ENCODE results near the gene CFLAR. TPM values are rescaled to one million over a fixed set of nuclear protein-coding genes. Genes with fewer than 3 reads are reported as not detected.

Gene CFLAR
- total and polyA plus RNA-seq, 9 of the 15 experiments (the other 6 are each of a cell fraction or from before 2014, with no cell fraction given): 27.5 to 102 (median 54.0) TPM

DNA sequence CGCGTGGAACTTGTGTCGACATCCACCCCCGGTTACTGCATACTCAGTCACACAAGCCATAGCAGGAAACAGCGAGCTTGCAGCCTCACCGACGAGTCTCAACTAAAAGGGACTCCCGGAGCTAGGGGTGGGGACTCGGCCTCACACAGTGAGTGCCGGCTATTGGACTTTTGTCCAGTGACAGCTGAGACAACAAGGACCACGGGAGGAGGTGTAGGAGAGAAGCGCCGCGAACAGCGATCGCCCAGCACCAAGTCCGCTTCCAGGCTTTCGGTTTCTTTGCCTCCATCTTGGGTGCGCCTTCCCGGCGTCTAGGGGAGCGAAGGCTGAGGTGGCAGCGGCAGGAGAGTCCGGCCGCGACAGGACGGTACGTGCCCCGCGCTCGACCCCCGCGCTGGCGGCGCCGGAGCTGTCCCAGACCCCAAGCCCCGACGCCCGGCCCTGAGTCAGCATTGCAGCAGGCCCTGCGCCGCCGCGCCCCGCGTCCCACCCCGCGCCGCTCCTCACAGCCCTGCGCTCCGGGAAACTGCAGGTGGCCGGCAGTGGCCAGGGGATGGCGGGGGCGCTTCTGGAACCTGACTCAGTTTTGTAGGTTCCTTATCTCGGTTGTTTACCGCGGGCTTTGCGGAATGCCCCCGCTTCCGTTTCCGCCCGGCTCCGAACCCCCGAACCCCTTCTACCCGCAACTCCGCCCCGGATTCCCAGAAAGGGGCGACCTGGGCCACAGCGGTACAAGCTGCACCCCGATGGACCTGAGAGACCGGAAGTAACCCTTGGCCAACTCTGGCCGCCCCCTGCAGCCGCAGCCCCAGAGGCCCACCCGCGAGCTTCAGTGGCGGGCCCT is at the start of gene CFLAR (continued):
- TF ChIP-seq NRF1 (conservative IDR thresholded peaks at IDR 0.05 in 1 of 2, IDR thresholded peaks at IDR 0.05 in 1 of 2): peak; percentile 63 to 69; a peak in 3 of 4 replicates
- TF ChIP-seq POLR2A (conservative IDR thresholded peaks at IDR 0.05): peak; percentile 73
- TF ChIP-seq NONO (IDR thresholded peaks at IDR 0.05; ENCODE audit: low read depth in 2 of 2, low read length in 1 of 2): peak in 1 of 2 experiments; percentile 62; a peak in 1 of 4 replicates
- TF ChIP-seq ELF2 (CRISPR knock-in tag; IDR thresholded peaks at IDR 0.05): peak; percentile 58; the same call in 1 of the 2 replicates
- no peak for TF ChIP-seq ZKSCAN3 (CRISPR knock-in tag; IDR thresholded peaks at IDR 0.05)
- peak; percentile 67 for TF ChIP-seq CXXC5 (CRISPR knock-in tag; IDR thresholded peaks at IDR 0.05)
- peak; percentile 42 for TF ChIP-seq ZNF592 (IDR thresholded peaks at IDR 0.05)
- no peak for TF ChIP-seq TCF7L2 (IDR thresholded peaks at IDR 0.05; ENCODE audit: low read depth, low read length)
- TF ChIP-seq TAF1 (IDR thresholded peaks at IDR 0.05; ENCODE audit: control insufficient read depth, extremely low read depth, insufficient read depth, low read length, severe bottlenecking): peak; percentile 83
- TF ChIP-seq POLR2AphosphoS5 (IDR thresholded peaks at IDR 0.05; ENCODE audit: control insufficient read depth, insufficient read depth, low read depth, low read length): peak; percentile 87; the same call in 1 of the 2 replicates
- 0 out of 2 replicates have a peak, but pooled peaks have one; percentile 27 for TF ChIP-seq SUPT5H (IDR thresholded peaks at IDR 0.05)
- peak; percentile 53 for TF ChIP-seq RBBP5 (IDR thresholded peaks at IDR 0.05; ENCODE audit: borderline replicate concordance, insufficient read depth, low read length, poor library complexity, severe bottlenecking)
- TF ChIP-seq, protein P1, sequence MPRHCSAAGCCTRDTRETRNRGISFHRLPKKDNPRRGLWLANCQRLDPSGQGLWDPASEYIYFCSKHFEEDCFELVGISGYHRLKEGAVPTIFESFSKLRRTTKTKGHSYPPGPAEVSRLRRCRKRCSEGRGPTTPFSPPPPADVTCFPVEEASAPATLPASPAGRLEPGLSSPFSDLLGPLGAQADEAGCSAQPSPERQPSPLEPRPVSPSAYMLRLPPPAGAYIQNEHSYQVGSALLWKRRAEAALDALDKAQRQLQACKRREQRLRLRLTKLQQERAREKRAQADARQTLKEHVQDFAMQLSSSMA (CRISPR knock-in tag; IDR thresholded peaks at IDR 0.05): peak; percentile 45; the same call in 1 of the 2 replicates
- no peak for TF ChIP-seq FOXK1 (CRISPR knock-in tag; IDR thresholded peaks at IDR 0.05; ENCODE audit: borderline replicate concordance)
- TF ChIP-seq EGR1 (conservative IDR thresholded peaks at IDR 0.05): peak; percentile 93
- TF ChIP-seq NCOA6 (IDR thresholded peaks at IDR 0.05): peak; percentile 26; the same call in 1 of the 2 replicates
- TF ChIP-seq MBD2 (IDR thresholded peaks at IDR 0.05; ENCODE audit: borderline replicate concordance, low read depth): peak; percentile 54; the same call in 1 of the 2 replicates
- TF ChIP-seq ZBTB8A (IDR thresholded peaks at IDR 0.05; ENCODE audit: partially characterized antibody): no peak
- TF ChIP-seq RUNX1 (IDR thresholded peaks at IDR 0.05; ENCODE audit: low read depth): peak; percentile 57; the same call in 1 of the 2 replicates
- TF ChIP-seq TBL1XR1 (IDR thresholded peaks at IDR 0.05; ENCODE audit: low read length in 2 of 2): peak in 1 of 2 experiments; percentile 18; a peak in 1 of 4 replicates
- no peak for TF ChIP-seq ASH1L (IDR thresholded peaks at IDR 0.05; ENCODE audit: borderline replicate concordance, low read depth, partially characterized antibody)
- TF ChIP-seq SMAD1 (IDR thresholded peaks at IDR 0.05; ENCODE audit: low read depth, low read length, partially characterized antibody): no peak
- peak; percentile 30; the same call in 1 of the 2 replicates for TF ChIP-seq CBFA2T3 (IDR thresholded peaks at IDR 0.05)
- TF ChIP-seq KAT7 (CRISPR knock-in tag; IDR thresholded peaks at IDR 0.05; ENCODE audit: borderline replicate concordance): 0 out of 2 replicates have a peak, but pooled peaks have one; percentile 25

Data from K562 (cell line).